ENCODE measurements around the gene POLR2B.
"Not testable (repeated sequence)": the region's sequence is repeated elsewhere in the genome, so short reads cannot be mapped to it uniquely, and the experiment has no call there.

The POLR2B gene

GRCh38 chr4:56978750-56979303 lies at the start of gene POLR2B:
POLR2B (plus strand) TSS chr4:56978896; CDS start chr4:56978986, 90 bp downstream.
- DNase-seq: peak; percentile 88

DNA sequence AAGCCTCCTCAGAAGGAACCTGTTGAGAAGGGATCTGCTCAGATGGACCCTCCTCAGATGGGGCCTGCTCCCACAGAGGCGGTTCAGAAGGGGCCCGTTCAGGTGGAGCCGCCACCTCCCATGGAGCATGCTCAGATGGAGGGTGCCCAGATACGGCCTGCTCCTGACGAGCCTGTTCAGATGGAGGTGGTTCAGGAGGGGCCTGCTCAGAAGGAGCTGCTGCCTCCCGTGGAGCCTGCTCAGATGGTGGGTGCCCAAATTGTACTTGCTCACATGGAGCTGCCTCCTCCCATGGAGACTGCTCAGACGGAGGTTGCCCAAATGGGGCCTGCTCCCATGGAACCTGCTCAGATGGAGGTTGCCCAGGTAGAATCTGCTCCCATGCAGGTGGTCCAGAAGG lies 48.1 kb upstream of the POLR2B start:
- DNase-seq: no peak

DNA sequence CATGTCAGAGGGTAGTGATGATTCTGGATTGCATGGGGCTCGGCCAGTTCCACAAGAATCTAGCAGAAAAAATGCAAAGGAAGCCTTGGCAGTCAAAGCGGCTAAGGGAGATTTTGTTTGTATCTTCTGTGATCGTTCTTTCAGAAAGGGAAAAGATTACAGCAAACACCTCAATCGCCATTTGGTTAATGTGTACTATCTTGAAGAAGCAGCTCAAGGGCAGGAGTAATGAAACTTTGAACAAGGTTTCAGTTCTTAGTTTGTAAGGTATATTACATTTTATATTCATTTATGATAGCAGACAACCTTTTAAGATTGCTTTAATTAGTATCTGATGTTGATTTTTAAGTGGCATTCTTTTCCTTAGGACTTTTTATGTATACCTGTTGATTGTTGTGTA lies 46.8 kb upstream of the POLR2B start:
- DNase-seq: no peak

- no peak for DNase-seq
These were observed 41.4 kb upstream of the POLR2B start for GRCh38 chr4:56937262-56937661.

- DNase-seq: not testable (repeated sequence)
These were observed 38.9 kb upstream of the POLR2B start for GRCh38 chr4:56939826-56940225.

DNA sequence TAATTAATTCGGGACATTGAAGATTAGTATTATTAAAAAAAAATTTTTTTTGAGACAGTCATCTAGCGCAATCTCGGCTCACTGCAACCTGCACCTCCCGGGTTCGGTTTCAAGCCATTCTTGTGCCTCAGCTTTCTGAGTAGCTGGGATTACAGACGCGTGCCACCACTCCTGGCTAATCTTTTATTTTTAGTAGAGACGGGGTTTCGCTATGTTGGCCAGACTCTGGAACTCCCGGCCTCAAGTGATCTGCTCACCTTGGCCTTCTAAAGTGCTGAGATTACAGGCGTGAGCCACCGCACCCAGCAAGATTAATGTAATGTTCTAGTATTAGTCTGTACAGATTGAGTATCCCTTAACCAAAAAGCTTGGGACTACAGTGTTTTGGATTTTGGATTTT lies 38.3 kb upstream of the POLR2B start:
- no peak for DNase-seq

DNA sequence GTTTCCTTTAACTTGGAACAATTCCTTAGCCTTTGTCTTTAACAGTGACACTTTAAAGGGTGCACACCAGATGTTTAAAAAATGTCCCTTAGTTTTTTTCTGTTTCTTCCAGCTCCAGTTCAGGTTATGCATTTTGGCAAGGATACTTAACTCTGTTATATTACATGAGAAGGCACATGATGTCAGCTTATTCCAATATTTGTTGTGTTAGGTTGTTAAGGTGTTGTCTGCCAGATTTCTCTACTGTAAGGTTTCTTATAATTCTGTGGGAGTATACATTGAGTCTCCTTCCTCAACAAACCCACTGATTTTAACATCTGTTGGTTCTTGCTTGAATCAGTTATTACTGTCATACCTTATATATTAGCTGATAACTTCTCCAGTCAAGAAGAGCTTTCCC lies 37.7 kb upstream of the POLR2B start:
- DNase-seq: no peak

GRCh38 chr4:56941403-56941802 lies 37.3 kb upstream of the POLR2B start:
- DNase-seq: no peak

GRCh38 chr4:56953680-56954520 lies 24.8 kb upstream of the POLR2B start:
- DNase-seq: no peak

DNA sequence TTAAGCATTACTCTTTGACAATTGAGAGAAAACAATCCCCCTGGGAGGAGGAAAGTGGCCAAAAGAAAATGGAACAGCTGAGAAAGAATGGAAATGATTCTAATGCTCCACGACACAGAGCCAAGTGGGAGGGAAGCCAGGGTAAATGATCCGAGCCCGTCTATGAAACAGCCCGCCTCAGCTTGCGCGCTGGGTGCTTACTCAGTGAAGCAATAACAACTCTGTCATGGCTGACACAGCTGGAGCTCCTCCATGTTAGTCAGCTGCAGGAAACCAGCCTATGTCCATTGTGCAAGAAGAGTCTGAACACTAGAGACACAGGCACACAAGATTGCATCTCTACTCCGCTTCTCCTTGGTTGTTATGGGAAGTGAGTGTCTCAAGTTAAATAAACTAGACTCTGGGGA lies 20.6 kb upstream of the POLR2B start:
- DNase-seq: no peak

DNA sequence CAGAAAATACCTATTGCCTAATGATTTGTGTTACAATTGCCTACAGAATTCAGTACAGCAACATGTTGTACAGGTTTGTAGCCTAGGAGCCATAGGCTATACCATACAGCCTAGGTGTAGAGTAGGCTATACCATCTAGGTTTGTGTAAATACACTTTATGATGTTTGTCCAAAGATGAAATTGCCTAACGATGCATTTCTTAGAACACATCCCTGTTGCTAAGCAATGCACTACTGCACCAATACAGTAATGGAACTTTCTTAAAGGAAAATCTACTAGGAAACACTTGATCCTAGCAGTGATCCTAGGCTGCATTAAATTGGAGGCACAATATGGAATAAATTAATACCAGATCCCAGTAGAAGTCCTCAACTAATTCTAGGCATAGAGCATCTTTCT lies 19.6 kb upstream of the POLR2B start:
- DNase-seq: no peak

- DNase-seq: no peak
These were observed 17.6 kb upstream of the POLR2B start for GRCh38 chr4:56961107-56961500.

DNA sequence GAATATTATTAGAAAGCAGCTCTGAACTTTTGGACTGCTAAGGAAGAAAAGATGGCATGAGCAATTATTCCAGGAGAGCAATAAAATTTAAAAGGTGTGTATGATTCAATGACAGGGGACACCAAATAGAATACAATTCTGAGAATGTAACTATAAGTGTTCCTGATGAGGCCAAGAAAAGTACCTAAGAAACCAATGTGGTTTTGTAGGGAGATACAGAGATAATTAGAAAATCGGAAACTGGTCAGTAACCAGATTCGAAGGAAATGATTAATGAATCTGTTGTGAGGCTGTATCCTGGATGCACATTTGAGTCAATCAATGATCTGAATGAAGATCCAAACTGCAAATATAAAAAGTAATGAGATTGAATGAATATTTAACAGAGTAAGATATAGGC lies 7.3 kb upstream of the POLR2B start:
- DNase-seq: no peak

DNA sequence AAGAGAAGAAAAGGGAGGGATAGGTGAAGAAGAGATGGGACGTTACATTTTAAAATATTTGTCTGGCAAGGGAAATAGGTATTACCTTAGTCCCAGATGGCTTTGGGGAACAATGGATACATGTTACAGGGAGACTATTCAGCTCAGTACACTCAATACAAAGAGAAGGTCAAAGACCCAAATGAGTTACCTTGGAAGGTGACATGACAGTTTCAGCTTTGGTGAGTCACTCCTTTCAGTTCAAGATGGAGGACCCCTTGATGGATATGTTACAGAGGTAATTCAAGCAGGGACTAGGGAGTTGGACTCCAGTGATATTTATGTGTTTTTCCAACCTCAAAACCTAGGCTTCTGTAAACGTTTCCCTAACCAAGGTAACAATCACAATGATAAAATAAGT lies 6.3 kb upstream of the POLR2B start:
- DNase-seq: no peak

GRCh38 chr4:56972809-56973208 lies 5.9 kb upstream of the POLR2B start:
- DNase-seq: no peak

DNA sequence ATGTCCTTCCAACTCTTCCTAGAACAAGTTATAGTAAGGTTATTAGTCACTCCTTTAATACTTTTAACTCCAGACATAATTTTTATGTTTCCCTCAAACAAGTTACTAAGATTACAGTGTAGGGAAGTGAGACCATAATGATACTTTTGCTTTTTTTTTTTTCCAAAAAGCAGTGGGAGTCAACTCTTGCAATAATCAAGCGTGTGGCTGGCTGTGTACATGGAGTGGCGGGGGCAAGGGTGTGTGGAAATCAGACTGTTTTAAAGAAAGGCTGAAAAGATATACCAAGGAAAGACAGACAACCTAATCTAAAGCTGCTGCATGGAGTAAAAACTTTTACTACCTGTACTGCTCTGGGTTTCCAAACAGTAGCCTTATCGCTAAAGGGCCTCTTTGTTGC lies 5.4 kb upstream of the POLR2B start:
- DNase-seq: no peak

DNA sequence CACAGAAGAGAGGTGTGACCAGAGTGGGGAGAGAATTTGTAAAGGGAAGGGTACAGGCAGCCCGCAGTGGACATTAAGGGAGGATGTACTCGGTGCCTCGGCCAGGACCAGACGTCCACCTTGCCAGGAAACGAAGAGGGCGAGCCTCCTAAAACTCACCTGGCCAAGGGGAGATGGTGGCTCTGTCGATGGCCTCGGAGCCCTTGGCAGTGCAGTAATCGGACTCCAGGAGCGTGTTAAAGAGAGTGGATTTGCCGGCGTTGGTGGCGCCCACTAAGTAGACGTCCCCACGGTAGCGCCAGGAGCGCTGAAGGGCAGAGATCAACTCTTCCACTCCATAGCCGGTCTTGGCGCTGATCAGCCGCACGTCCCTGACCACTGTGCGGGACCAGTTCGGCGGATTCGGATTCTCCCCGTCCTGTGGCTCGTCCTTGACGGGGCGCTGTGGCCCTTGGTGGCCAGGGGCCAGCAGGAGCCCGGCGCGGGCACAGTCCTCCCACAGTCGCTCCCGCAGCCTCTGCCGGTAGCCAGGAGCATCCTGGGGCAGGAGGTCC lies 2.3 kb upstream of the POLR2B start:
- no peak for DNase-seq

DNA sequence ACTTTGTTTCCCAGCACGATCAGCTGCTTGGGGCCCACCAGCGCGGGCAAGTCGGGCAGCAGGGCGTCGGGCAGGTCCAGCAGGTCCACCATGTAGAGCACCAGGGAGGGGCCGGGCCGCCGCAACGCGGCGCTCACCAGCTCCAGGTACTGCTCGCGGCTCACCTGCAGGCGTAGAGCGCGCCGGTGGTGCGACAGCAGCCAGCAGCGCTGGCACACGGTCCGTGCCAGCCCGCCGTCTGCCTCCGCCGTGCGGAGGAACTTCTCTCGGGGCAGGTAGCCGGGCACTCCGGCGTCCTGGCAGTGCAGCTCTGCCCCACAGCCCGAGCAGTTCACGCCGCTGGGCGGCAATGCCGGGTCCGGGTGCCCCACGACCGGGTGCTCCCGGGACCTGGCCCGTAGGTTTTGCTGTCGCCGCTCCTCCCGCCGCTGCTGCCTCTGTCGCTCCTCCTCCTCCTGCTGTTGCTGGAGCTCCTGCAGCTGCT lies 1.8 kb upstream of the POLR2B start:
- DNase-seq: peak; percentile 63

GRCh38 chr4:56977321-56978012 lies 1.2 kb upstream of the POLR2B start, which contains the start of gene NOA1:
NOA1 (minus strand) TSS chr4:56977606; CDS start chr4:56977585, 21 bp downstream.
- DNase-seq: peak; percentile 97

- DNase-seq: peak; percentile 57
These were observed 851 bp downstream of the POLR2B start for GRCh38 chr4:56979421-56980072.

- no peak for DNase-seq
These were observed 3.1 kb downstream of the POLR2B start for GRCh38 chr4:56981795-56982201.

GRCh38 chr4:56986192-56986591 lies 7.5 kb downstream of the POLR2B start:
- no peak for DNase-seq

DNA sequence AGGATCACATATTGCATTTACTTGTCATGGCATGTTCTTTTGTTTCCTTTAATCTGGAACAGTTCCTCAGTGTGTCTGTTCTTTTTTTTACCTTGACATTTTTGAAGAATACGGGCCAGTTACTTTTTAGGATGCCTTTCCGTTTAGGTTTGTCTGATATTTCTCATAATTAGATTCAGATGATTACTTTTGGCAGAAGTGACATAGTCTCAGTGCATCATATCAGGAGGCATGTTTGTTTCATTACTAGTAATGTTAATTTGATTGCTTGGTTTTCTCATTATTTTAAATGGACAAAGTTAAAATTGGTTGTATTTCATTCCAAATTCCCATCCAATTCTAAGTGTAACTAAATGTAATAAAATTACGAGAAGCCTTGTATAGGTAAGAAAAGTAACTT lies 8.3 kb downstream of the POLR2B start:
- DNase-seq: no peak

Measured in activated CD4-positive, CD25-positive, alpha-beta regulatory T cell treated with anti-CD3 and anti-CD28 coated beads, Interleukin-2, amount 50 U/mL, for 72 hours (primary cell).